ENCODE measurements around the gene DTX2.
"Not testable (repeated sequence)": the region's sequence is repeated elsewhere in the genome, so short reads cannot be mapped to it uniquely, and the experiment has no call there.

The DTX2 gene

DNA sequence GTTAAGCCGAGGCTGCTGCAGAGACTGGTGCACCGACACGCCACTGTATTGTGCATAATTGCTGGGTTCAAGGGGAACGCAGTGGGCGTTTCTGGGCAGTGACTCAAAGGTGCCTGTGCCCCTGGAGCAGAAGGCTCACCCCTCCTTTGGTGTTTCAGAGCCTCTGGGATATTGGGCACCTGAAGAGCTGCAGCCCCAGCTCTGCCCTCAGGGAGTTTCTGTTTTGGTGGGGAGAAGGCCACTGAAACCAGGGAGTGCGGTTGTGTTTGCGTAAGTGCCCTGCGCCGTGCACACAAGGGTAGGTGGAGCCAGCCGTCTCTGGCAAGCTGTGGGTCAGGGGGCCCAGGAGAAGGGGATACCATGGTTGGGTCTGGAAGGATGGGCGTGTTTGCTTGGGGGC lies 14.8 kb downstream of the DTX2 start:
- not testable (repeated sequence) for DNase-seq (ENCODE audit: low read depth in 2 of 2)

DNA sequence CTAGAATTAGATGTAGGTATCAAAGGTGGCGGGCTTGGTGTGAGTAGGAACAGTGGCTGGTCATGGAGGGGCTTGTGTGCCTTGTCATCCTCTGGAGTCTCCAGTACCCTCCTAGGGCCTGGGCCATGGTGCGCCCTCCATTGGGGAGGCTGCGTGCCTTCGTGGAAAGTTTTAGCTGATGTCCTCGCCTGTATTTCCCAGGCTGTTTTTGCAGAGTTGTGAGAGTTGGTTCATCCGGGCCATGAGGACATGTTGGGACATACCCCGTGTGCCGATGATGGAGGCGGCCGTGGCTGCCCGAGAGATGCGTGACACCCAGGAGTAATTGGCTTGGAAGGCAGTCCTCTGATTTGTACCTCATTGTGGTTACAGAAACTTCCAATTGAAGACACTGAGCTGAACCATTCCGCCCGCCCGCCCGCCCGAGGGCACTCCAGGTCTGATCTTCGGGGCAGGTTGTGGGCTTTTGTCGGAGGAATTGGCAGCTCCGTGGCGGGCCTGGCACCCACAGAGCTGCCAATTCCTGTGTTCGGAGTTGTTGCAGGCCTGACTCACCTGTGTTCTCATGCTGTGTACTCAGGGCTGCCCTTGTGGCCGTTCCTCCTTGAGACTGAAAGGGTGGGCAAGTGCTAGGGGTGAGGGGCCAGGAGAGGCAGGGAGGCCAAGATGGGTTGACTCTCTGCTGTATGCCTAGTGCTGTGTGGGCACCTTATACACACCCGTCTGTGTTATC lies 15.4 kb downstream of the DTX2 start:
- H3K4me3 ChIP-seq (replicated peaks in 1 of 2; ENCODE audit: low read depth in 2 of 2, low read length in 2 of 2); DNase-seq (ENCODE audit: low read depth in 2 of 2): not testable (repeated sequence)

More for the DNA sequence above, 14.8 kb downstream of the DTX2 start:
- not testable (repeated sequence) for H3K4me3 ChIP-seq (replicated peaks in 1 of 2; ENCODE audit: low read depth in 2 of 2, low read length in 2 of 2)

DNA sequence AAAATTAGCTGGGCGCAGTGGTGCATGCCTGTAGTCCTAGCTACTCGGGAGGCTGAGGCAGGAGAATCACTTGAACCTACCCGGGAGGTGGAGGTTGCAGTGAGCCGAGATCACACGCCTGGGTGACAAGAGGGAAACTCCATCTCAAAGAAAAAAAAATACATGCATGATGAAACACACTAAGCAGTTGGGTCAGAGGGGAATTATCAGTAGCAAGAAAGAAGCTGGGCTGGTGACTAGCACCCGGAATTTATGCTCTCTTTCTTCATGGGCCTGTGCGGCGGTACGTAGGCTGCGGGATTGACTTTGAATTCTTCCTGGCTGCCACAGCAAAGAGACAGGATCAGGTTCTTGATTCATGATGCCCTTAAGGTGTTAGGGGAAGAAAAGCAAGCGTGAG lies 18.1 kb downstream of the DTX2 start:
- not testable (repeated sequence) for DNase-seq (ENCODE audit: low read depth in 2 of 2); H3K4me3 ChIP-seq (replicated peaks in 1 of 2; ENCODE audit: low read depth in 2 of 2, low read length in 2 of 2)

DNA sequence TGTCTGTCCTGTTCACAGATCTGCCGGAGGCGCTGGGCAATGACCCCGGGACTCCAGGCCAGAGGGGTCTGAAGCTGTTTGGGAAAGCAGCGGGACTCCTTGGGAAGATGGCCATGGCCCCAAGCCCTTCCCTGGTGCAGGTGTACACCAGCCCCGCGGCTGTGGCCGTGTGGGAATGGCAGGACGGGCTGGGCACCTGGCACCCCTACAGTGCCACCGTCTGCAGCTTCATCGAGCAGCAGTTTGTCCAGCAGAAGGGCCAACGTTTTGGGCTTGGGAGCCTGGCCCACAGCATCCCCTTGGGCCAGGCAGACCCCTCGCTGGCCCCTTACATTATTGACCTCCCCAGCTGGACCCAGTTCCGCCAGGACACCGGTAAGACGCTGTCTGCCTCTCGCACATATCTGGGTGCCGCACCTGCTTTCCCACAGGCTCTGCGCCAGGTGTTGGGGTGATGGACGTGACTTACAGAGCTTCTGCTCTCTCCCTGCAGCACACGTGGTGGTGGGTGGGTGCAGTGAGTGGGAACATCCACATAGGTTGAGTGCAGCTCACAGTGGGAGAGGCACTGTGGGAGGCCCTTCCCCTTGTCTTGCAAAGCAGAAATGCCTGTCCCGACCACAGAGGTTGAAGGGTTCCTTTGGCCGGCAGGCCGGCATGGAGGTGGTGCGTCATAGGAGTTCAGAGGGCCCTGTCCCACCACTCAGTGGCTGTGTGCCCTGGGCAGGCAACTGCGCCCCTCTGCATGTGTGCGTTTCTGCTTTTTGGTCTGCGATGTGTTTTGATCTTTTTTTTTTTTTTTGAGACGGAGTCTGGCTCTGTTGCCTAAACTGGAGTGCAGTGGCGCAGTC lies 19.1 kb downstream of the DTX2 start:
- not testable (repeated sequence) for H3K4me3 ChIP-seq (replicated peaks in 1 of 2; ENCODE audit: low read depth in 2 of 2, low read length in 2 of 2); DNase-seq (ENCODE audit: low read depth in 2 of 2)

DNA sequence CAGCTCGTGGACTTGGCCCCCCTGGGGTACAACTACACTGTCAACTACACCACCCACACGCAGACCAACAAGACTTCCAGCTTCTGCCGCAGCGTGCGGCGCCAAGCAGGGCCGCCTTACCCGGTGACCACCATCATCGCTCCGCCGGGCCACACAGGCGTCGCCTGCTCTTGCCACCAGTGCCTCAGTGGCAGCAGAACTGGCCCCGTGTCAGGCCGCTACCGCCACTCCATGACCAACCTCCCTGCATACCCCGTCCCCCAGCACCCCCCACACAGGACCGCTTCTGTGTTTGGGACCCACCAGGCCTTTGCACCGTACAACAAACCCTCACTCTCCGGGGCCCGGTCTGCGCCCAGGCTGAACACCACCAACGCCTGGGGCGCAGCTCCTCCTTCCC lies 21.2 kb downstream of the DTX2 start:
- DNase-seq (ENCODE audit: low read depth in 2 of 2): not testable (repeated sequence)

DNA sequence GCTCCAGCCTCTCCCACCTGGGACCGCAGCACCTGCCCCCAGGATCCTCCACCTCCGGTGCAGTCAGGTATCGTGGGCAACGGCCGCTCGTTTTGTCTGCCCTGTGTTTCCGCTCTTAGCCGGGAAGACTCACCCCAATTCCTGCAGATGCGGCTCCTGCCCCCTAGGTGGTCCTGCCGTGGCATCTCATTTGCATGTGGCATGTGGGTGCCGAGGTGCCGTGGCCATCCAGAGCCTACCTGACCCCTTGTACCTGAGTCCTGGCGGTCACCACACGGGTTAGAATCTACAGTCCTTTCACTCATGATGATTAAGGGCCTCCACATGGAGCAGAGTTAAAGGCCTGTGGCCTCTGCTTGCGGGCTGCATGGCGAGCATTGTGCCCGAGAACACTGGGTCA lies 21.6 kb downstream of the DTX2 start:
- not testable (repeated sequence) for H3K4me3 ChIP-seq (replicated peaks in 1 of 2; ENCODE audit: low read depth in 2 of 2, low read length in 2 of 2); DNase-seq (ENCODE audit: low read depth in 2 of 2)

More for the DNA sequence above, 21.2 kb downstream of the DTX2 start:
- H3K4me3 ChIP-seq (replicated peaks in 1 of 2; ENCODE audit: low read depth in 2 of 2, low read length in 2 of 2): not testable (repeated sequence)

DNA sequence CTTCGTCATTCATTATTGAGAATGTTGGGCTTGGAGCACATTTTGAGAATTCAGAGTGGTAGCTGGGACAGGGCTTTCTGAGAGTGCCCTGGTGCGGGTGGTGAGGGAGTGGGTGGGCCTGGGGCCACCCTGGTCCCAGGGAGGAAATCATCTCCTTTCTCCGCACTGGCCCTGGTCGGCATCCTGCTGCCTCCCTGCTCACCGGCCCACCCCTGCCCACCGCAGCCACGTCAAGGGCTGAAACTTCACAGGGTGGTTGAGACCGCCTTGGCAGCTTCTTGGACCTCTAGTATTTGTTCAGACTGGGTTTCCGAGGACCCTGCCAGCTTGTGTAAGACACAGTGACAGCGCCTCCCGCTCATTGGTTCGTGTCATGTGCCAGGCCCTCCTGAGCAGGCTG lies 22.9 kb downstream of the DTX2 start:
- not testable (repeated sequence) for DNase-seq (ENCODE audit: low read depth in 2 of 2); H3K4me3 ChIP-seq (replicated peaks in 1 of 2; ENCODE audit: low read depth in 2 of 2, low read length in 2 of 2)

DNA sequence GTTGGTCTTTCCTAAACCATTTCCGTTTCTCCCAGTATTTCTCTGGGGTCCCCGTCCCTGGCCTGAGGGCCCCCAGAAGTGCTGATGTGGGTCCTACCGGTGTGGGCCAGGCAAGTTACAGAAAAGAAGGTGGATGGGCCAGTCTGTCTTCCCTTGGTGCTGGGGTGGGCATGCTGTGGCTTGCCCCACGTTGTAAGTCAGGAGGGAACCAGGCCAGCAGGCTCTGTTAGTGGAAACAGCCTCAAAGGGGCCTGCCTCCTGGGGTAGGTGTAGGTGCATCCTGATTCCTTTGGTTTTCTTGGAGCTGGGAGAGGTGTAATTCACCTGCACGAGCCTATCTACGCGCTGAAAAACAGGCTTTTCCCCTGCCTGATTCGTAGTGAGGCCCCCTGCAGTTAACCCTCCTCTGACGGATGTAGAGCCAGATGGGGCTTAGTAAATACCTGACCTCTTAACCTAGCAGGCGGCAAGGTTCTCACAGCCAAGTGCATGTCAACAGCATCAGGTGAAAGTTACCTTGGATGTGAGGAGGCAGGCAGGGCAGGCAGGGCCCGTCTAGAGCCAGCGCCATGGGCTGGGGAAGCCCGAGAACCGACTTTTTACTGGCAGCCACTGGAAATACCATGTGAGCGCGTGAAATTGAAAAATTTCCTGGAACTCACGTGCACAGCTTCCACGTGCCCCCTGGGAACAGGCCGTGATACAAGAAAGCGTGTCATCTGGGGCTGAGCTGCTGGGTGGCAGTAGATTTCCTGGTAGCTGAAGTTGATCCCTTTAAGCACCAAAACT lies 24.5 kb downstream of the DTX2 start:
- not testable (repeated sequence) for H3K4me3 ChIP-seq (replicated peaks in 1 of 2; ENCODE audit: low read depth in 2 of 2, low read length in 2 of 2); DNase-seq (ENCODE audit: low read depth in 2 of 2)

DNA sequence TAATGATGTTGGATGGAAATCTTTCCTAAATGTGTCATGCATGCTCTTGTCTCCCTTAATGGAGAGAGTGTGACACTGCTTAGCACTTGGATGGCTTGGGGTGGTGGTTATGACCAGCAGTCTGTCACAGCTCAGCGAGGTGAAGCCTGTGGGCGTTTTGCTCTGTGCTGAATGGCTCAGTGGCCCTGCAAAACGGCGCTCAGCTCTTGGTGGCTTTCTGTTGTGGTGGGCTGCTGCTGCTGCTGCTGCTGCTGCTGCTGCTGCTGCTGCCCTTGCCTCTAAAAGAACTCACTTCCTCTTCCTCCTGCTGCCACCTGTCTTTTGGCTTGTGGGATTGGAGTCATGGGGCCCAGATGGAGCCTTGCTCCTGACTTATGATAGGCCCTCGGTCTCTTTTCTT lies 25.1 kb downstream of the DTX2 start:
- not testable (repeated sequence) for DNase-seq (ENCODE audit: low read depth in 2 of 2); H3K4me3 ChIP-seq (replicated peaks in 1 of 2; ENCODE audit: low read depth in 2 of 2, low read length in 2 of 2)

DNA sequence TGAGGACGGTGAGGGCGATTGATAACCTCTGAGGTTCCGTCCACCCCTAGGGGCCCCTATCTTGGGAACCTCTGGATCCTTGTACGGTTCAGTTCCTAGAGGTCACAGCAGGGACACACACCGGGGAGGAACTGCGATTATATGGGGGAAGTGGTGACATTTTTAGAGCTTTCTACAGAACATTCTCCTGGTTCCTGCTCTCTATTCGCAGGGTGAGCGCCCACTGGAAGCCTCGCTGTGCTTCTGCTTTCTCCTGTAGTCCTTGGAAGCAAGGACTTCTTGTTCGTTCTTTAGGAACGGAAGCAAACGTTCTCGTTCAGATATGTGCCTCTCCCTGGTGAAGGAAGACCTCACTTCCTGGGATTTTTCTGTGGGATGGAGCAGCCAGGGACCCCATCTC lies 26.5 kb downstream of the DTX2 start:
- DNase-seq (ENCODE audit: low read depth in 2 of 2); H3K4me3 ChIP-seq (replicated peaks in 1 of 2; ENCODE audit: low read depth in 2 of 2, low read length in 2 of 2): not testable (repeated sequence)

DNA sequence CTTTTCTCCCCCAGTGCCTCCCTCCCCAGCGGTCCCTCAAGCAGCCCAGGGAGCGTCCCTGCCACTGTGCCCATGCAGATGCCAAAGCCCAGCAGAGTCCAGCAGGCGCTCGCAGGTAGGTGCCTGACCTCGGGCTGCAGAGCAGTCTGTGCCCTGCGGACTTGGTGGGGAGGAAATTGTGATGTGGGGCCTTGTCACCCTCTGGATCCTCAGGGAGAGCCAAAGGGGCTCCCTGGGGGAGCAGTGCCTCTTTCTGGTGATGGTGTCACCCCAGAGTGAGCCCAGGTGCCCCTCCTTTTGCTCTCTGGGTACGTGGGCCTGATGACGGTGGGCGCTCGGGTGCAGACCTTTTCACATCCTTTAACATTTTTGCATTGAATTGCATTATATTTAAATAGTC lies 30.6 kb downstream of the DTX2 start:
- not testable (repeated sequence) for H3K4me3 ChIP-seq (replicated peaks in 1 of 2; ENCODE audit: low read depth in 2 of 2, low read length in 2 of 2)

DNA sequence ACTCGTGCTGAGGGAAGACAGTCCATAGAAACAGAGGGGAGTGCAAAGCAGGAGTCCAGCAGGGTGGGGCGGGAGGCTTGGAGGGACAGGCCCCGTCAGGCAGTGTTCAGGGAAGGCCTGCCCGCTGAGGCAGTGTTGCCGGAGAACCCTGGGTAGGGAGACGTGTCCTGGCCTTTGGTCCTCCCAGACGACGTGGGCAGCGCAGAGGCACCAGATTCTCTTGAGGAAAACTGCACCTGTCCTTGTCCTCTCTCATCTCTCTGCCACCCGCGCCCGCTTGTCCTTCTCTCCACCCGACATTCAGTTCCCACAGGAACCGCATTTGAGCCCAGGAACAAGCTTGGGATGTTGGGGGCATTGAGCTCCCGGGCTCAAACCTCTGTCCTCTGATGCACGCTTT lies 34.2 kb downstream of the DTX2 start:
- not testable (repeated sequence) for H3K4me3 ChIP-seq (replicated peaks in 1 of 2; ENCODE audit: low read depth in 2 of 2, low read length in 2 of 2); DNase-seq (ENCODE audit: low read depth in 2 of 2)

More for the DNA sequence above, 30.6 kb downstream of the DTX2 start:
- DNase-seq (ENCODE audit: low read depth in 2 of 2): not testable (repeated sequence)

DNA sequence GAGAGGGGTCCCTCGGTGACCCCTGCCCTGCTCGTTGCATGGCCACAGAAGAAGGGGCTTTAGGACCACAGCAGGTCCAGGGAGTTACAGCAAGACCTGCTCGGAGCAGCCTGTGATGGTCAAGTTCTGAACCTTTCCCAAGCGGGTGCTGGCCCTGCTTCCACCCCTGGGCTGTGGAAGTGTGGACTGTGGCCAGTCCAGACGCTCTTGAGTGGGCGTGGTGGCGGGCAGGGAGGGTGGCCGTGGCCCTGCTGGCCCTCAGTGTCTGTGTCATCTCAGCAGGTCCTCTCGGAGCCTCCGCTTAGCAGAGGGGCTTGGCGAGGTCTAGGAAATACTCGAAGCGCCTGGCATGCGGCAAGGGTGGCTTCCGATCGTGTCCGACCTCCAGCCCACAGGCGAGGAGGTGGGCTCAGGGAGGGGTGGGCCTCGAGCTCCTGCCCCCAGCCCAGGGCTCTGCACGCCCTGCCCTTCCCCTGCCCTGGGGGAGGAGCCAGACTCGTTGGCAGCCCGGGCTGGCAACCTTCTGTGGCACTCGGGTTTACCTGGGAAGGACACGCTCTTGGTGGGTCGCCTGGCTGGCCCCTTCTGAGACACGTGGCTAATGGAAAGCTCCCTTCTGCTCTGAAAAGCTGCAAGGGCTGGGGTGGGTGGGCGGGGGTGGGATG lies 36.5 kb downstream of the DTX2 start:
- not testable (repeated sequence) for DNase-seq (ENCODE audit: low read depth in 2 of 2); H3K4me3 ChIP-seq (replicated peaks in 1 of 2; ENCODE audit: low read depth in 2 of 2, low read length in 2 of 2)

DNA sequence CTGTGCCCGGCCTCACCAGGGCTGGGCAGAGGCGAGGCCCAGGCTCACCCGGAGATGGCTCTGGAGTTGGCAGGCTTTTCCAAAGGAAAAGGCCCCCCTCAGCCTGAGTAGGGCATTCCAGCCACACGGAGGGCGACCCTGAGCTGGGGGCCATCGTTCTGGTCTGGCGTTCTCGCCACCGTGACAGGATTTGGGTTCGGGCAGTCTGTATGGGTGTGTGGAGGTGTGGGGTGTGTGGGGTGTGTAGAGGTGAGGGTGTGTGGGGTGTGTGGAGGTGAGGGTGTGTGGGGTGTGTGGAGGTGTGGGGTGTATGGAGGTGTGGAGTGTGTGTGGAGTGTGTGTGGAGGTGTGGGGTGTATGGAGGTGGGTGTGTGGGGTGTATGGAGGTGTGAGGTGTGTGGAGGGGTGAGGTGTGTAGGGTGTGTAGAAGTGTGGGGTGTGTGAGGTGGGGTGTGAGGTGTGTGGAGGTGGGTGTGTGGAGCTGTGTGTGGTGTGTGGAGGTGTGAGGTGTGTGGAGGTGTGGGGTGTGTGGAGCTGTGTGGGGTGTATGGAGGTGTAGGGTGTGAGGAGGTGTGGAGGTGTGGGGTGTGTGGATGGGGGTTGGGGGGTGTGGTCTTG lies 37.2 kb downstream of the DTX2 start:
- DNase-seq (ENCODE audit: low read depth in 2 of 2); H3K4me3 ChIP-seq (replicated peaks in 1 of 2; ENCODE audit: low read depth in 2 of 2, low read length in 2 of 2): not testable (repeated sequence)

DNA sequence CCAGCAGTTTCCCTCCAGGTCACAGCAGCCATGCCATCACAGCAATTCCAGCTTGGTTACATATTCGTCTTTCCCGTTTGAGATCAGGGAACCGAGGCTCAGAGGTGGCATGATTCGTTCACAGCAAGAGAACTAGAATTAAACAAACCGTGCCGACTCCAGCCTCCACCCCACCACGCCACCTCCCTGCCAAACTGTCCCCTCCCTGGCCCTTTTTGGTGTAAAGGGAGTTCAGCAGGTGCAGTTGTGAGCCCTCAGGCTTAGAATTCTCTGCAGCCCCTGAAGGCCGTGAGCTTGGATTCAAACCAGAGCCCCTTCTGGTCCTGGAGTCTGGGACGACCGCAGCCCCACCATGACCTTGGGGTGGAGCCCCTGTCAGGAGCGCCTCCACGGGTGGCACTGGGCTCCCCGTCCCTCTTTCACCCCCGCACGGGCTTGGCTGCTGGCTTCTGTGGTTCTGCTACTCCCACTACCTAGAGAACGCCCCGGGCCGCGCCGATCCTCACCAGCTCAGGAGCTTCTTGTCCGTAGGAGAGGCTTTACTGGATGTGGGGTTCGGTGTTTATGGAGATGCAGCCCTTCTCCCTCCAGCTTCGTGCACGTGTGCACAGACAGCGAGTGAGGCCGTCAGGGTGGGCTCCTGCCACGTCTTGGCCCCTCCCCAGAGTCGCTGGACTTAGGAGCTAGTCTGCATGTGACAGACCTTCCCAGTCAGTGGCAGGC lies 37.9 kb downstream of the DTX2 start:
- not testable (repeated sequence) for DNase-seq (ENCODE audit: low read depth in 2 of 2); H3K4me3 ChIP-seq (replicated peaks in 1 of 2; ENCODE audit: low read depth in 2 of 2, low read length in 2 of 2)

DNA sequence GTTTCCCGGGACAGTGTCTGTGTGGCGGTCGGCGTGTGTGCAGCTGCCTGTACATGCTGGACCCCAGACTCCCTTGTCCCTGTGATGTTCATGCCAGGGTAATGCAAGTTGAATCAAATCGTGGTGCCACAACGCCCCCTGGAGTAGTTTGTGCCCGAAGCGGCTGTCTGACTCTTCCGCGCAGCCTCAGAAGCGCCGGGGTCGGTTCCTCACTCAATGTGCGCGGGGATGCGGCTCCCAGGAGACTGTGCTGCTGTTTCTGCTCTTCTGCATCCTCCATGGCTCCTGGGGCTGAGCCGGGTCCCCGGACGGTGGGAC lies 38.4 kb downstream of the DTX2 start:
- DNase-seq (ENCODE audit: low read depth in 2 of 2): not testable (repeated sequence)

DNA sequence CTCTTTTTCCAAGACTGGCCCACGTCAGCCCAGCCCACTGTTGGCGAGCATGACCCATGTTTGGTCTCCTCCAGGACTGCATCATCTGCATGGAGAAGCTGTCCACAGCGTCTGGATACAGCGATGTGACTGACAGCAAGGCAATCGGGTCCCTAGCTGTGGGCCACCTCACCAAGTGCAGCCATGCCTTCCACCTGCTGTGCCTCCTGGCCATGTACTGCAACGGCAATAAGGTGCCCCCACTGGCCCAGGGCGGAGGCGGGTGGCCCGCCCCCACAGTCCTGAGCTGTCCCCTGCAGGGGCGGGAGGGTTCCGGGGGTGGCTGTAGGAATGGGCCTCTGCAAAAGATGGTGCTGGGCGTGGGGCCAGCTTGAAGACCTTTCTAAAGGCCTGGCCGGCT lies 40.7 kb downstream of the DTX2 start:
- not testable (repeated sequence) for DNase-seq (ENCODE audit: low read depth in 2 of 2); H3K4me3 ChIP-seq (replicated peaks in 1 of 2; ENCODE audit: low read depth in 2 of 2, low read length in 2 of 2)

More for the DNA sequence above, 38.4 kb downstream of the DTX2 start:
- not testable (repeated sequence) for H3K4me3 ChIP-seq (replicated peaks in 1 of 2; ENCODE audit: low read depth in 2 of 2, low read length in 2 of 2)
